HepG2 (cell line): ENCODE data around the gene TTC39C. TPM values are rescaled to one million over a fixed set of nuclear protein-coding genes. Genes with fewer than 3 reads are reported as not detected.
A peak's percentile ranks its signal among the peaks of the same experiment; 100 is the strongest.

ENCODE experiments used
- ARID4A ChIP-seq: sonication (generic); formaldehyde crosslinking; IDR thresholded peaks from 2 replicates; pipeline ENCODE4 v1.5.0; 2020; ENCODE audit warnings: mild to moderate bottlenecking, missing genetic modification reagents, borderline replicate concordance
- DZIP1 ChIP-seq: sonication (generic); formaldehyde crosslinking; IDR thresholded peaks from 2 replicates; pipeline ENCODE4 v1.5.0; 2020; ENCODE audit warnings: mild to moderate bottlenecking, missing genetic modification reagents
- LCORL ChIP-seq, 2 experiments: fragments of 450-650 bp in 1 of 2; sonication (generic) in 1 of 2; formaldehyde crosslinking in 1 of 2; IDR thresholded peaks; 2 replicates each; pipeline versions ENCODE4 v1.5.0 to v1.6.1; 2017 to 2020; ENCODE audit warnings: antibody characterized with exemption in 1 of 2, missing genetic modification reagents in 1 of 2
- NCOR1 ChIP-seq: fragments of 200-600 bp; sonication (generic); IDR thresholded peaks from 2 replicates; pipeline ENCODE4 v1.7.0; 2017; ENCODE audit warnings: antibody characterized with exemption, low read length, borderline replicate concordance
- PREB ChIP-seq: sonication (generic); formaldehyde crosslinking; IDR thresholded peaks from 2 replicates; pipeline ENCODE4 v1.4.0; 2020; ENCODE audit warnings: missing genetic modification reagents
- RAD21 ChIP-seq: fragments of 450-650 bp; formaldehyde crosslinking; IDR thresholded peaks from 2 replicates; pipeline ENCODE4 v1.5.0; 2020; ENCODE audit warnings: mild to moderate bottlenecking
- SMAD3 ChIP-seq: sonication (generic); formaldehyde crosslinking; IDR thresholded peaks from 2 replicates; pipeline ENCODE4 v1.4.0; 2020; ENCODE audit warnings: missing genetic modification reagents
- SPEN ChIP-seq: sonication (generic); formaldehyde crosslinking; IDR thresholded peaks from 2 replicates; pipeline ENCODE4 v1.5.1; 2020; ENCODE audit warnings: low read depth, mild to moderate bottlenecking, missing genetic modification reagents
- SRSF4 ChIP-seq: fragments of 200-400 bp; formaldehyde crosslinking; IDR thresholded peaks from one replicate; pipeline ENCODE4 v1.6.1; 2018; ENCODE audit warnings: mild to moderate bottlenecking, low read depth, low read length, moderate library complexity; ENCODE audit not compliant: poor library complexity, severe bottlenecking
- TCF12 ChIP-seq, 2 experiments: fragments of 450-650 bp in 1 of 2; sonication (generic) in 1 of 2; formaldehyde crosslinking in 1 of 2; IDR thresholded peaks; 2 replicates each; pipeline versions ENCODE4 v1.6.1 to v1.8.0; 2017 to 2022; ENCODE audit warnings: antibody characterized with exemption in 1 of 2, mild to moderate bottlenecking in 1 of 2, missing genetic modification reagents in 1 of 2, moderate library complexity in 1 of 2
- TERF1 ChIP-seq: sonication (generic); formaldehyde crosslinking; IDR thresholded peaks from 2 replicates; pipeline ENCODE4 v1.8.0; 2022; ENCODE audit warnings: mild to moderate bottlenecking, missing genetic modification reagents, moderate library complexity
- TOE1 ChIP-seq: sonication (generic); formaldehyde crosslinking; IDR thresholded peaks from 2 replicates; pipeline ENCODE4 v1.4.0; 2020; ENCODE audit warnings: mild to moderate bottlenecking, missing genetic modification reagents
- YEATS2 ChIP-seq: sonication (generic); formaldehyde crosslinking; IDR thresholded peaks from 2 replicates; pipeline ENCODE4 v1.4.0; 2020; ENCODE audit warnings: missing genetic modification reagents, borderline replicate concordance
- ZFP90 ChIP-seq: sonication (generic); formaldehyde crosslinking; IDR thresholded peaks from 2 replicates; pipeline ENCODE4 v1.8.0; 2022; ENCODE audit warnings: missing genetic modification reagents, mild to moderate bottlenecking, inconsistent platforms, borderline replicate concordance
- ZKSCAN5 ChIP-seq: sonication (generic); formaldehyde crosslinking; IDR thresholded peaks from 2 replicates; pipeline ENCODE4 v1.5.1; 2020; ENCODE audit warnings: mild to moderate bottlenecking, missing genetic modification reagents
- ZNF580 ChIP-seq: IDR thresholded peaks from 2 replicates; pipeline ENCODE4 v1.6.1; 2016; ENCODE audit warnings: low read depth, borderline replicate concordance
- ZNF614 ChIP-seq: IDR thresholded peaks from 2 replicates; pipeline ENCODE4 v1.6.1; 2018; ENCODE audit warnings: missing biosample characterization, missing genetic modification reagents, inconsistent platforms, borderline replicate concordance
- ZNF746 ChIP-seq: sonication (generic); formaldehyde crosslinking; IDR thresholded peaks from 2 replicates; pipeline ENCODE4 v1.8.0; 2022; ENCODE audit warnings: mild to moderate bottlenecking, missing genetic modification reagents
- polyA plus RNA-seq, 8 experiments: library from polyadenylated mRNA; depleted of rRNA in 3 of 8; stranded (reverse) in 7 of 8; unstranded in 1 of 8; fragments of >200 nt; fragmentation: Illumina TruSeq in 4 of 8; extraction: Trizol in 4 of 8; gene quantifications; 2 replicates each; pipeline versions ENCODE4 v1.2.1 to v1.2.3, GENCODE V29; 2011 to 2016; ENCODE audit warnings: low read depth in 4 of 8, missing spikeins in 1 of 8, mixed read lengths in 1 of 8; ENCODE audit not compliant: insufficient read depth in 1 of 8
- total RNA-seq, 5 experiments: library from RNA; depleted of rRNA; stranded (reverse); fragments of >200 nt; fragmentation: Illumina TruSeq; extraction: Trizol; gene quantifications; 2 replicates each; pipeline ENCODE4 v1.2.3, GENCODE V29; 2016; ENCODE audit warnings: low read depth in 1 of 5

The TTC39C gene
- total and polyA plus RNA-seq, 2 of the 13 experiments (the other 11 are each of a cell fraction or from before 2014, with no cell fraction given): 19.1 to 25.9 TPM

GRCh38 chr18:24075767-24076597 lies 61.4 kb downstream of the TTC39C start (continued):
- TF ChIP-seq TERF1 (CRISPR knock-in tag) (no peak), SRSF4 (no peak), ZNF580 (CRISPR knock-in tag) (peak; percentile 75; the same call in 1 of the 2 replicates), ARID4A (CRISPR knock-in tag) (peak; percentile 68; the same call in 1 of the 2 replicates), TCF12 (IDR thresholded peaks at IDR 0.05) (no peak), TCF12 (CRISPR knock-in tag; IDR thresholded peaks at IDR 0.05) (no peak), ZFP90 (no peak), SPEN (CRISPR knock-in tag) (0 out of 2 replicates have a peak, but pooled peaks have one; percentile 43), YEATS2 (CRISPR knock-in tag) (peak; percentile 56; the same call in 1 of the 2 replicates), ZNF614 (peak; percentile 90), LCORL (IDR thresholded peaks at IDR 0.05) (no peak), LCORL (CRISPR knock-in tag; IDR thresholded peaks at IDR 0.05) (peak; percentile 87), NCOR1 (no peak), PREB (CRISPR knock-in tag) (no peak), ZKSCAN5 (no peak), RAD21 (CRISPR knock-in tag) (peak; percentile 90), DZIP1 (CRISPR knock-in tag) (no peak), TOE1 (no peak), ZNF746 (CRISPR knock-in tag) (no peak), SMAD3 (CRISPR knock-in tag) (no peak)
